Measurements from ENCODE around the gene SPATA31D1.
"Not testable (repeated sequence)": the region's sequence is repeated elsewhere in the genome, so short reads cannot be mapped to it uniquely, and the experiment has no call there.

The SPATA31D1 gene

DNA sequence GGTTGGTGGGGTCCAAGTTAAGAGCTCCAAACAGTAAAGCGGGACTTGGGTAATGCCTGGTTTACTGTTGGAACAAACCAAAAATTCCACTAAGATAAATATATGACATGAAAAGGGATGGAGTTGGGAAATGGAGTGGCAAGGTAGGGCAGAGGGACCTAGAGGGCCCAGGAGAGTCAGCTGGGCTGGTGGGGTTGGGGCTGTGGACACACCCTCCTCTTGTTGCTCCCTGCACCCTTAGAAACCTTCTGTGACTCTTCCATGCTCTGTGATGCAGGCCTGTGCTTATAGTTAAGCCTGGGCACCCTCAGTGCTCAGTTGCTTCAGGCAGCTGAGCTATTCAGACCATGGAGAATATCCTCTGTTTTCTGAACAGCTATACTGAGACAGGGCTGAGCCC lies at the start of gene SPATA31D1:
Gene SPATA31D1 (plus strand): TSS at position 301 of the 400 bp plus-strand sequence. CDS start 47 bp downstream, at position 348.
- DNase-seq (ENCODE audit: low read depth) = not testable (repeated sequence)

GRCh38 chr9:81943393-81943792 lies 45.2 kb upstream of the SPATA31D1 start, which contains the start of gene SPATA31D3:
TSS of gene SPATA31D3 (plus strand) at chr9:81943500. CDS start at chr9:81943586, 86 bp downstream.
- not testable (repeated sequence) for DNase-seq (ENCODE audit: low read depth)

DNA sequence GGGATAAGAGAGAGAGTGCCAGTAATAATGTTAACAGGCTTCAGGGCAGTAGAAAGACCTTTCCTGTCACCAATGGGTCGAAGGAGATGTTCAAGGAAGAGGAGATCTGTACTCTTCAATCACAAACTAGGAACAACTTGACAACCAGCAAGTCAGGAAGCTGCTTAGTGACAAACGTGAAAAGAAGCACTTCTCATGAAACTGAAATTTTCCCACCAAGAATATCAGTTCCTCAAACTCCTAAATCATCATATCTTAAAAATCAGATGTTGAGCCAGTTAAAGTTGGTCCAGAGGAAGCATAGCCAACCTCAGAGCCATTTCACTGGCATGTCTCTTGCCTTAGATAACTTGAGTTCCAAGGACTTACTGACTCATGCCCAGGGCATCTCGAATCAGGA lies 39.9 kb upstream of the SPATA31D1 start:
- DNase-seq (ENCODE audit: low read depth) = not testable (repeated sequence)

GRCh38 chr9:81953096-81953495 lies 35.5 kb upstream of the SPATA31D1 start:
- no peak for DNase-seq (ENCODE audit: low read depth)

DNA sequence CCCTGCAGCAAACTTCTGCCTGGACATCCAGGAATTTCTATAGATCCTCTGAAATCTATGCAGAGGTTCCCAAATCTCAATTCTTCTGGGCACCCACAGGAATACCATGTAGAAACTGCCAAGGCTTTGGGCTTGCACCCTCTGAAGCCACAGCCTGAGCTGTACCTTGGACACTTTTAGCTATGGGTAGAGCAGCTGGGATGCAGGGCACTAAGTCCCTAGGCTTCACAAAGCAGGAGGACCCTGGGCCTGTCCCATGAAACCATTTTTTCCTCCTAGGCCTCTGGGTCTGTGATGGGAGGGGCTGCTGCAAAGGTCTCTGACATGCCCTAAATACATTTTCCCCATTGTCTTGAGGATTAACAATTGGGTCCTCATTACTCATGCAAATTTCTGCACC lies 32.9 kb upstream of the SPATA31D1 start:
- no peak for DNase-seq (ENCODE audit: low read depth)

GRCh38 chr9:81964218-81965171 lies 24.1 kb upstream of the SPATA31D1 start:
- no peak for DNase-seq (ENCODE audit: low read depth)

DNA sequence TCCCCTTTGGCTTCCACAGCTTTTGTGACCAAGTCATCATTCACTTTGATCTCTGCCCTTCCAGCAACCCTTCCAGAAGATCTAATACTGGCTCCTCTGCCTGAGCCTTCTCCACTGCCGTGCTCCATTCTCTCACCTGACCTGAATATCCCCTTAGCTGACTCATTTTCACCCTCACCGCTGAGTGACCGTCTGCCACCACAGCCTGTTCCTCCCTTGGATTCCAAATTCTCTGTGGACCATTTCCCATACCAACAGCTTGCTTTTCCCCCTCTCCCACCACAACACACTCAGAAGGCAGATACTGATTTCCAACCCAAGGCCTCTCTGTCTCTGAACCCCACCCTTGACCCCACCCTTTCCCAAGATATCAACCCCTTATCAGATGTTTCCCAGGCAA lies 20.5 kb upstream of the SPATA31D1 start:
- no peak for DNase-seq (ENCODE audit: low read depth)

DNA sequence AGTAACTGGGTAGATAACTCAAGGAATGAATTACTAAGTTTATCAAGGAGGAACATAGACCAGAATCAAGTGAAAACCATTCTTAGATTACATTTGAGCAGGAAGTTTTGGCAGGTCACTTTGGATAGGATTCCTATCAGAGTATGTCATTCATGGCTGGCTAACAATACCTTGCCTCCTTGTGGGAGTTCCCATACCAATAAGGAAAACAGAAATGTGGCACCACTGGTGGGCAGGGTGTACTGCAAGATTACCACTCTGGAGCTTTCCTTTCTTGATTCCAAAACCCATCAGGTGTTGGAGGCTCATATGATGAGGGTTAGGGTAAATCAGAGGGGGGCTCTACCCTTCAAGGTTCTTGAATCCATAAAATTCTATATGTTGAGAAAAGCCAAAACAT lies 18.6 kb upstream of the SPATA31D1 start:
- no peak for DNase-seq (ENCODE audit: low read depth)

DNA sequence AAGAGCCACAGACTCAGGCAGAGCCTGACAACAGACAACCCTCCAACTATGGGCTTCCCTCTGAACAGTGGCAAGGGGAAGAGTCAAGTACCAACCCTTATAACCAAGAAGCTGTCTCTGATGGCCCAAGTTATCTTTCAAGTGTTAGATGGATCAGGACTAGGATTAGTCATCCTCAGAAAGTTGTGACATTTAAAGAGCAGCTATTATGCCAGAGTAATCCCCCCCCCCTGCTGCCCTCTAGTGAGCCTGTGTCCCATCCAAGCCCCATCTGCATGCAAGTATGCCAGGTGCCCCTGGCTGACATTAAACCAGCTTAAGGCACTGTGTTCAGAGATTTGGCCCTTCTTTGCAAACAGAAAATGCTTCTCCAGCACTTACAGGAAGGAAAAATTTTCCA lies 16.8 kb upstream of the SPATA31D1 start:
- no peak for DNase-seq (ENCODE audit: low read depth)

DNA sequence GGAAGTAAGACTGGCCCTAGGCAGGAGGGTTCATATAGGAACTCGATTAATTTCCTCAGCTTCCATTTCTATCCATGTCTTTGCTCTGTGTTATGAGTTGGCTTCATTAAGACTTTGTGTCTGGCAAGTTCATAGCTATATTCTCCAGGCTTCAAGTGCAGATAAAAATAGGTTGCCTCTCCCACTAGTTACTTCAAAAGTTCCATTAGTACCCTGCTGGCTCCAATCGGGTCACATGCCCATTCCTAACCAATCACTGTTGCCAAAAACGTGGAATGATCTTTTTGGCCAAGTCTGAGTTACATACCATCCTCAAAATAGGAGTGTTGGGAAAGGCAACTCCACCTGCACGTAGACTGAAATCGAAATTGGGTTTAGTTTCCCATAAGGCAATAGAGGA lies 13.8 kb upstream of the SPATA31D1 start:
- no peak for DNase-seq (ENCODE audit: low read depth)

DNA sequence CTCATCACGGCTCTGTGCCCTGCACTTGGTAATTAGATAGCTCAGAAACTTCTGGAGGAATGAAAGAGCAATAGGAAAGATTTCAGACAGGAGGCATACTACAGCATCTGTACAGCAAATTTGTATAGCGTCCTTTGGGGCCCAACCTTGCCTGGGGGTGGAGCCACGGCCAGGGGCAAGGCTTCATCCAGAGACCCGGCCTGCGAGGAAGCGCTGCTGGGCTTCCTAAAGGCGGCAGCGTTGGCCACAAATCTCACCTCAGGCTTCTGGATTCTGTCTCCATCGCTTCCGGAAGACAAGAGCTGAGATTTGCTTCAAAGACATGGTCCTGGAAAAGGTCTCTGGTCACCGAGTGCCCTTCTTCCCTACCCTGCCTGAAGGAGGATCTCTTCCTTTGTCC lies 12.2 kb upstream of the SPATA31D1 start:
- no peak for DNase-seq (ENCODE audit: low read depth)

DNA sequence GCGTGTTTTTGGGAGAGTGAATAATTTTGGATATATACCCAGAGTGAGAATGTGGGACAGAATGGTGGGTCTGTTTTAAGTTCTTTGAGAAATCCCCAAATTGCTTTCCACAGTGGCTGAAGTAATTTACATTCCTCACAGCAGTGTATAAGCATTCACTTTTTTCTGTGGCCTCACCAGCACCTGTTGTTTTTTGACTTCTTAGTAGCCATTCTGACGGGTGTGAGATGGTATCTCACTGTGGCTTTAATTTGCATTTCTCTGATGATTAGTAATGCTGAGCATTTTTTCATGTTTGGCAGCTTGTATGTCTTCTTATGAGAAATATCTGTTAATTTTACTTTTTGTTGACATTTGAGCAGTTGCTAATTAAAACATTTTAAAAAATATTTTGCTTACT lies 9.4 kb upstream of the SPATA31D1 start:
- DNase-seq (ENCODE audit: low read depth) = no peak

GRCh38 chr9:81980568-81980967 lies 8.0 kb upstream of the SPATA31D1 start:
- DNase-seq (ENCODE audit: low read depth) = no peak

GRCh38 chr9:81981883-81982282 lies 6.7 kb upstream of the SPATA31D1 start:
- DNase-seq (ENCODE audit: low read depth) = no peak

- DNase-seq (ENCODE audit: low read depth) = no peak
Measured at GRCh38 chr9:81984928-81985327, 3.6 kb upstream of the SPATA31D1 start.

DNA sequence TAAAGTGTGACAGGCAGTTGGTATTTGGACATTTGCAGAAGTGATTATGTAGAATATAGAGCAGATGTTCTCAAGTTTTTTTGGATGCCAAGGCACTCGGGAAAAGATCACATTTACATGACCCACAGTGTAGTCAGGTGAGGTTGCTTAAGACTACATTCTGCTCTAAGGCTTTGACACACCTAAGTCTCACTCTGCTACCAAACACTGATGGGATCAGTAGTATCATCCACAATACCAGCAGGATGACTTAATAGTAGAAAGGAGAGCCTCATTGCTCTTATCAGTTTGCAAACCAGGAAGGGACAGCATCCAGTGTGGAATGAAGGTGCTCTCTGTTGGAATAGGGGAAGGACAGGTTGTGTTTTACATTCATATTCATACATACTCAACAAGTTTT lies 2.5 kb upstream of the SPATA31D1 start:
- DNase-seq (ENCODE audit: low read depth) = no peak

- DNase-seq (ENCODE audit: low read depth) = no peak
Measured at GRCh38 chr9:81989700-81990099, 1.1 kb downstream of the SPATA31D1 start.

DNA sequence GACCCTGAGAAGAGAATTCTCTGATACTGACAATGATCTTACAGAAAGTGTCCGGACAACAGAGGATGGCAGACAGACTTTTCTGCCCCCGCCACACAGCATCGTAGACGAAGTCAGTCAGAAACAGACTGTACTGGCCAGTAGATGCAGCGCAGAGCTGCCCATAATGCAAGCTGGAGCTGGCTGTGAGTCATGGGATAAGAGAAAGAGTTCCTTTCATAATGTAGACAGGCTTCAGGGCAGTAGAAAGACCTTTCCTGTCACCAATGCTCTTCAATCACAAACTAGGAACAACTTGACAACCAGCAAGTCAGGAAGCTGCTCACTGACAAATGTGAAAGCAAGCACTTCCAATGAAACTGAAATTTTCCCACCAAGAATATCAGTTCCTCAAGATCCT lies 5.1 kb downstream of the SPATA31D1 start:
- no peak for DNase-seq (ENCODE audit: low read depth)

DNA sequence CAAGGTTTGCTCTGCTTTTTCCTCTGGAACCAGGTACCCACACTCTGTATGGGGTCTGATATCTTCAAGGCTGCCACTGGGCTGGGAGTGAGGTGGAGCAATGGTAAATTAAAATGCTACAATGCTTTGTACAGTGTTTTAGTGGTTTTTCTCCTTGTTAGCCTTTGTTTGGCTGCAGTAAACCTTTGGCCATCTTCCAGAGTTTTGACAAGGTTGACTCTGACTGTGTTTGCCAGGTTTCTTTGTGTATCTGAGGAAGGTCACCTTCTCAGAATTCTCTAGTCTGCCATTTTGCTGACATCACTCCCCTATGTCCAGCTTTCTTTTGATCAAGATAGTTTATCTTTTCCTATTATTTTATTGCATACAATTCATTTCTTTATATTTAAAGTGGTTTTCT lies 11.2 kb downstream of the SPATA31D1 start:
- no peak for DNase-seq (ENCODE audit: low read depth)

DNA sequence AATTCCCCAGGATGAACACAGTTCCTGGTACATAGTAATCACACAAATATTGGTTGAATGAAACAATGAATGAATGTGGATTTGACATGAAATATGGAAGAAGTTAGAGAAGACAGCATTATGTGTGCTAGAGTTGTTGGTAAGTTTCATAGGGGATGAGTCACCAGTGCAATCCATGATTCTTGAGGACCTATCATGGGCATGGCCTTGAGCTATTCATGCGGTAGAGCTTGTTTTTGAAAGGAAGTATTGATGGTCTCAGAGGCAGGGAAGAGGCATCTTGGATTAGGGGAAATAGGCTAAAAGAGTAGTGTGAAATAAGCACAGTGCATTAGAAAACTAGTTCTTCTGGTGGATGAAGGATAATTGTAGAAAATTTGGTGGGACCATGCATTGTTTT lies 22.1 kb downstream of the SPATA31D1 start:
- no peak for DNase-seq (ENCODE audit: low read depth)

GRCh38 chr9:82011133-82011532 lies 22.6 kb downstream of the SPATA31D1 start:
- DNase-seq (ENCODE audit: low read depth) = no peak

GRCh38 chr9:82012276-82012675 lies 23.7 kb downstream of the SPATA31D1 start:
- no peak for DNase-seq (ENCODE audit: low read depth)

- no peak for DNase-seq (ENCODE audit: low read depth)
Measured at GRCh38 chr9:82020331-82020730, 31.8 kb downstream of the SPATA31D1 start.

DNA sequence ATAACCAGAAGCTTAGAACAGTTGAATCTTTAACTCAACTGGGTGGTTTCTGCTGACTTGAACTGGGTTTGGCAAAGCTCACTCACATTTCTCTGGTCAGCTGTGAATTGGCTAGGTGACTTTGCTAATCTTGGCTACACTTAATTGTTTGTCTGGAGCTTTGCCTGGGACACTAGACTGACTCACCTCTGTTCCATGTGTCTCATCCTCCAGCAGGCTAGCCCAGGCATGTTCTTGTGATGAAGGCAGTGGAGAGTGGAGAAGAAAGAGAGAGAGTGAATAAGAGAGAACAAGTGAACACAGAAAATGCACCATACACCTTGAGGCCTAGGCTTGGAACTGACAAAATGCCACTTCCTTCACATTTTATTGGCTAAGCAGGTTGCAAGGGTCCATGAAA lies 32.6 kb downstream of the SPATA31D1 start:
- DNase-seq (ENCODE audit: low read depth) = no peak
